GM18517 (cell line): ENCODE data around the gene PPP2R5B.

ENCODE experiments used
- ATAC-seq: cut with Tn5 transposase; IDR thresholded peaks from one replicate; pipeline ENCODE4 v1.9.1; 2021; ENCODE audit warnings: mild to moderate bottlenecking, moderate library complexity; ENCODE audit not compliant: unreplicated experiment

The PPP2R5B gene

DNA sequence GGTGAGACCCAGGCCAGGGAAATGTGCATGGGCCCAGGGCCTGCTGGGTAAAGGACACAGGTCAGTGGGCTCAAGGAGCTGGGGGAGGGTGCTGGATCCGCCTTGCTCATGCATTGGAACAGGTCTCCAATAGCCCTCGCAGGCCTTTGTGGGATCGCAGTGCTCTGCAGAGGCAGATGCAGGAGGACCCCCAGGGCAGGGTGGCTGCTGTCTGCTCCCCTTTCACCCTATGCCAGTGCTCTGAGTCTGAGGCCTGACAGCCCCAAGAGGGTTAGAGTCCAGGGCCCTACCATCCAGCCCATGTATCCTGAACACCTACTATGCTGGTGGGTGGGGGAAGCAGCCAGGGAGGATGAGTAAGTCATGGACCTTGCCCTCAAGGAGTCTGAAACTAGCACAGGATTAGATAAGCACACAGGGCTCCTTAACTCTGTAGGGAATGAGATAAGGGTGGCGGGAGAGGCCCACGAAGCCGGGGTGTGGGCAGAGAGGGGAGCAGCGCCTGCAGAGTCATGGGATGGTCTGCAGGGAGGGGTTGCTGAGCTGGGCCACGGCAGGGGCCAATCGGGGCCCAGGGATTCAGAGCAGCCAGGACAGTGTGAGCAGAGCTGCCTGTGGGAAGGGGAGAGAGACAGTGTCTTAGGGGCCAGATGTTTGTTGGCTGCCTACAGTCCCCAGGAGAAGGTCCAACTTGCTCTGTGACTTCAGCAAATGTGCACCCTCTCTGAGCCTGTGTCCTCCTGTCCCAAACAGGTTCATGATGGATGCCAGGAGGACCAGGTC, 35.6 kb upstream of the PPP2R5B start:
- no peak for ATAC-seq

DNA sequence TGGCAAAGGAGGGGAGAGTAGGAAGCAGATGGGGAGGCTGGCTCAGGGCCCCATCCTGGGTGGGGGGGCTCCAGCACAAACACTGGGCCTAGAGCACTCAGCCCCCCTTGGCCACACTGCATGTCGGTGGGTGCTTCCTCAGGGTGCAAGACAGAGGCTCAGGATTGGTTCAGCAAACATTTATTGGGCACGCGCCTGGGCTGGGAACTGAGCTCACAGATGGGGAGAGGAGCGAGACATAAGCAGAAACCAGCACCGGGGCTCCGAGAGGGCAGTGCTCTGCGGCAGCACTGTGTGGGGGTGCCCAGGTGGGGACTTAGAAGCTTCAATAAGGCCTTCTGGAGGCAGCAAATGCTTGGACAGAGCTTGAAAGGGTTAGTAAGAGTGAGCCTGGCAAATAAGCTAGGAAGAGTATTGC, 34.0 kb upstream of the PPP2R5B start:
- no peak for ATAC-seq

DNA sequence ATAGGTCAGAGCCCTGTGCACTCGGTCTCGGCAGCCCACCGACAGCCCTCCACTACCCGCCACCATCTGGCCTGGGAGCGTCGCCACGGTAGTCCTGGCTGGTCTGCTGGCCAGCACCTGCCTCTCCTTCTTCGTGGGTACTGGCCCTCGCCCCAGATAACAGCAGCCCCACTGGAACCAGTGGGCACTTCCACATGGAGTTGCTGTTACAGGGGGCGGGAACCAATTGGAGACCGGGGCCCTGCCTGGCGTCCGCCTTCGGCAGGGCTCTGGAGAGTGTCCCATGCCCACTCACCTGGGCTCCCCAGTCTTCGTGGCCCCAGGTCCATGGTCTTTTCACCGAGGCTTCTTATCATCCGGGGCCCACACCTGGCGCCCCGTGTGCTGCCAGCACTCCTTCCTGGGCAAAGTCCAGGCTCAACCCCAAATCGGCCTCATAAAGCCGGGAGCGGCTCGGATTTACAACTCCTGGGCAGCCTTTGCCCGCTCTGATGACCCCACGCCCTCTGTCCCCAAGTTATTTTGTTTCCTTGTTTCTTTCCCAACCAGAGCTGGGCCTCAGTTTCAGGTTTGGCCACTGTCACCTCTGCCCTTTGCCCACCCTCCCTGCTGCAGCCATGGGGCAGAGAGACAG, 33.2 kb upstream of the PPP2R5B start:
- no peak for ATAC-seq

DNA sequence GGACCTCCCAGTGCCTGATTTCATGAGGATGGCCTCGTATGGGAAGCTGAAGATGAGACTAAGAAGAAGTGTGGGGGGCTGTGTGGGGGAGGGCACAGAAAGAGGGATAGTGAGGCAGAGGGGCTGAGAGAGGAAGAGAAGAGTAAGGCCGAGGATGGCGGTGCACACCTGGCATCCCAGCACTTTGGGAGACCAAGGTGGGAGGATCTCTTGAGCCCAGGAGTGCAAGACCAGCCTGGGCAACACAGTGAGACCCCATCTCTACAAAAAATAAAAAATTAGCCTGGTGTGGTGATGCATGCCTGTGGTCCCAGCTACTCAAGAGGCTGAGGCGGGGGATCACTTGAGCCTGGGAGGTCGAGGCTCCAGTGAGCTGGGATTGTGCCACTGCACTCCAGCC, 32.6 kb upstream of the PPP2R5B start:
- ATAC-seq = no peak

DNA sequence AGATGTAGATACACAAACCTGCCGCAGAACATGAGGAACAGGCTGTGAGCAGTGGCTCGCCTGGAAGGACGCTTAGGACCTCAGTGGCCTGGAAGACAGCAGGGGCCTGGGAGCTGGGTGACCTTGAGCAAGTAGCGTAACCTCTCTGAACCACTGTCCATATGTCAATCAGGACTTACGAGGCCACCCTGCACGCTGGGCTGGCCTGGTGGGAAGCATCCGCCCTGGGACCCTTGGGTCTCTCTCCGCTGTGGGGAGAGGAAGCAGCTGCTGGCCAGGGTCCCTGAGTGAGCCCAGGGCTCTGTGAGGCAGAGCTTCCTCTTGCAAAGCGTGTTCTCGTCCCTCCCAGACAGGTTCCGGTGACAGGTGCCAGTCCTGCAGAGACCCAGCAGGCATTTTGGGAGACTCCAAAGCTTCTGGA, 32.1 kb upstream of the PPP2R5B start:
- ATAC-seq = no peak

DNA sequence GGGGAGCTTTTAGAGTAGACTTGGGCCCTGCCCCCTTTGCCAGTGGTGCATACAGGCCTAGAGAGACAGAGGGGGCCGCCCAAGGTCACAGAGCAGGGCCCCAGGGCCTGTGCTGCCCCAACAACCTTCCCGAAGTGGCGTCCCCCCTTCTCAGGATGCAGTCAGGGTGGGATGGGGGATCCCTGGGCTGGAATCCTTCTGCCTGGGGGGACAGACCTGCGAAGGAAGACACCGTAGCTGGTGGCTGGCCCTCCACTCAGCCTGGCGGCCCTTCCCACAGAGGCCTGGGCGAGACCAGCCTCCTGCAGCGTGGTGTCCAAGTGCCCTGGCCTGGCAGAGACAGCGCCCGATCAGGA, 31.7 kb upstream of the PPP2R5B start:
- no peak for ATAC-seq

DNA sequence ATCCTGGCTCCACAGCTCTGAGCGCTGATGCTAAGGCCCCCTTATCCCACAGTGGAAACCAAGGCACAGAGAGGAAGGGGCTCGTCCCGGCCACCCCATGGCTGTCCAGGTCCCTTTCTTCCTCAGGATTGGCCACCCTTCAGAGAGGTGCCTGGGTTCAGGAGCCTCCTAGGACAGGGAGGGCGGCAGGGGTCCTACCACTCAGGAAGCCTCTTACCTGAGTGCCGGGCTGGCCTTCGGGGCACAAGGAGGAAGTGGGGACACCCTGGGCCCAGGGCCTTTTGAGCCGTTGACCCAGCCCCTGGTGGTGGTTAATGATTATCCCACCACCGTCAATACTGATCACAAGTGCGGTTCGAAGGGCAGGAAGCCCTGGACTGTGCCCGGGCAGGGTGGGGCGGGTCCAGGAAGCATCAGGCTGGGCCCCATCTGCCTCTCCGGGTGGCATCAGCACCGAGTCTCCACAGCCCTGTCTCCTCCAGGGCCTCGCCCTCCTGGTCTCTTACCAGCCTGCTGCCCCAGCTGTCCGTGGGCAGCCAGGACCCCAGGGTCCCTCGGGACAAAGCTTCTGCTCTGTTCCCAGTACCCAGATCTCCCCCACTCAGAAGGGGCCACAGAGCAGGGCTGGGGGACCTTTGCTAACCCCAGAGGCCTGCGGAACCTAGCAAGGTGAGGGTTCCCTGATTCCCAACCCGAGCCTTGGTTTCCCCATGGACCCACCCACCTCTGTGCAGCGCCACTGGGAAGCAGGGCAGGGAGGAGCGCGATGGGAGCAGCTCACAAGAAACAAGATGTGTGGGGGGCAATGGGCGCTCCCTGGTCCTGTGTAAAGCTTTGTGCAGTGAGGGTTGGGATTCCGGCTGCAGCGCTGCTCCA, 31.1 kb upstream of the PPP2R5B start:
- ATAC-seq = no peak

DNA sequence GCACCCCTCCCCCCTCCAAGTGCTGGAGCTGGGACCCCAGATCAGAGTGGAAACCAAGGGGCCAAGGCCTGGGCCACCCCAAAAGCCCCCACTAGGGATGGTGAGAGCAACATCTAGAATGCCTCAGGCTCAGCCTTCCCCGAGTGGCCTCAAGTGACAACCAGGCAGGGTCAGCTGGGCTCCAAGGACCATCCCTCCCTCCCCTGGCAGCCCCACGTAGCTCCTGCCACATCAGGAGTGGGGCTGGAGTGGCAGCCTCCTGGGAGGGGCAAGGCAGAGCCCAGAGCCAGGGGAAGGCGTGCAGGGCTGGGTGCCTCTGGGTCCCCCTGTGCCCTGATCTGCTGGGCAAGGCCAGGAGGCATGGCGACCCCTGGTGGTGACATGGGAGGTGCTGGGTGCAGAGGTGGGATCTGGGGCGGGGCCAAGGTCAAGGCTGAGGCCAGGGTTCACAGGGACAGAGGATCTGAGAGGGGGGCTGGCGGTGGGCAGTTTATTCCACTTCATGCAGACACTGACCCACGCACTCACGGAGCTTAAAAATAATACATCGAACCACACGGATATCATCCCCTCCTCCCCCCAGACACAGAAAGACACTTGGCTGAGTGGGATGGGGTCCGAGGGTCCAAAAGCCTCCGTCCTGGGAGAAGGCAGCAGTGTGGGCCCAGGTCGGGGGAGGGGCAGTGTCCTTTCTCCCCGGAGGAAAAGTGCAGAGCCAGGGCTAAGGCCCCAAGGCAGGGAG, 30.2 kb upstream of the PPP2R5B start:
- no peak for ATAC-seq

DNA sequence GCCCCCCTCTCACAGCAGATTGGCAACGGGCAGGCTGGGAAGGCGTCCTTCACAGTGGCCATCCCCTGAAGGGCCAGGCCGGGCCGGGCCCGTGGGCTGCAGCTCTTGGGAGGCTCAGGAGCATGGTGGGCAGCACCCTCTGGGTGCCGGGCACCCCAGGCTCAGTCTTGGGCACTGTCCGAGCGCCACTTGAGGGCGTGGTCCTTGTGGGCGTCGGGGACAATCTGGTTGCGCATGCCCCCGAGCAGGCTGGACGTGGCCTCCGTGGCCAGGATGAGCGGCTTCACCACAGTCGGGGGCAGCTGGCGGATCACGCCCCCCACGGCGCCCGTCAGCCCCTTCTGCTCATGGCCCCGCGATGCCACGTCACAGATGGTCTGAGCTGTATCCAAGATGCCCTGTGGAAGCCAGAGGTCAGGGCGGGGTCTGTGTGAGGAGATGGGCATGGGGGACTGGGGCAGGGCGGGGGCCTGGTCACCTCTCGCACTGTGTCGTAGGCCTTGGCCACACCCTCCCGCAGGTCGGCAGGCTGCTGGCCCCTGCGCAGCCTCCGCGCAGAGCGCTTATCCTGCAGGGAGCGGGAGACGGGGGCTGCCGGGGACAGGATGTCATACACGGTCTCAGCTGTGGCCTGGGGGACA, 29.6 kb upstream of the PPP2R5B start:
- ATAC-seq = no peak

DNA sequence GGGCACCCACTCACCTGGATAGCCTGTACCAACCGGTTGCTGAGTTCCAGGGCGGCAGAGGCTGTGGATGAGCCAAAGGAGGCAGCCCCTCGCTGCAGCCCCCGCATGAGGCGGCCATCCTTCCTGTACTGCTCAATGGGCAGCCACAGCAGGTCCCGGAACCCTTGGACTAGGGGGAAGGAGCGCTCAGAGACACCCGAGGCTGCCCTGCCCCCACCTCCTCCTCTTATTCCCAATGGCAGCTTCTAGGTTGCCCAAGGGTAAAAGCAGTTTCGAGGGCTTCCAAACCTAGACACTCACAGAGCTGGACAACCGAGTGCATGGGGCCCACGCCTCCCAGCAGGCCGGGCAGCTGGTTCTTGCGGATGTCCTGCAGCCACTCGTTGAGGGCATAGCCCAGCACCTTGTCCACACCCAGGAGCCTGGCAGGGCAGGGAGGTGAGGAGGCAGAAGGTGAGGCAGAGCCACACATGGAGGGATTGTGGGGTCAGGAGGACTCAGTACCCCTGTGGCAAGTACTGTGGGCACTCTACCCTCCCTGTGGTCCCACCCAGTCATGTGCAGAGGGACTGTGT, 28.0 kb upstream of the PPP2R5B start:
- no peak for ATAC-seq

DNA sequence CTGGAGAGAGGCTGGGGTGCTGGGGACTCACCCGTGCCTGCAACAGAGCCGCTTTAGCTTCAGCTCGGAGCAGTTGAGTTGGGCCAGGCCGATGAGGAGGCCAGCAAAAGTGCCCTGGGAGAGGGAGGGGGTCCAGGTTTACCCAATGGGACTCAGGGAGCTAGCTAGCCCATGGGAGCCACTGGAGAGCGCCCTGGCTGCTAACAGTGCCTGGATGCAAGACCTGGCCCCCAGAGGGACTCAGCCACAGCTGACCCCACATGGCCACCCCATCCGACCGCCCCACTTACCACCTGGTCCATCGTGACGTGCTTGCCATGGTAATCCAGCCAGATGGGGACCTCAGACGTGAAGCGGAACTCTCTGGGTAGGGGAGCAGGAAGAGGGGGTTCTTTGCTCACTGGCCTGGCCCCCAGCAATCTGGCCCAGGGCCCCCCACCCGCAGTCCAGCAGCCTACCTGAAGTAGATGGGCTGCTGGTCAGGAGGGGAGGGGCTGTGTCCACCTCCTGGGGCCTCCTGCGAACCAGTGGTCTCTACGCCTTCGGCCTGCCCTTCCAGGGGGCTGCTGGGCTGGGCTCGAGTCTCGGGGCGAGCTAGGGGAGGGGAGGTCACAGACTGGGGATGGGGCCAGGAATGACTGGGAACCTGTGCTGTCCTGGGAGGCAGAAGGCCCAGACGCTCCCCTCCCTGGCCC, 27.0 kb upstream of the PPP2R5B start:
- ATAC-seq = no peak

DNA sequence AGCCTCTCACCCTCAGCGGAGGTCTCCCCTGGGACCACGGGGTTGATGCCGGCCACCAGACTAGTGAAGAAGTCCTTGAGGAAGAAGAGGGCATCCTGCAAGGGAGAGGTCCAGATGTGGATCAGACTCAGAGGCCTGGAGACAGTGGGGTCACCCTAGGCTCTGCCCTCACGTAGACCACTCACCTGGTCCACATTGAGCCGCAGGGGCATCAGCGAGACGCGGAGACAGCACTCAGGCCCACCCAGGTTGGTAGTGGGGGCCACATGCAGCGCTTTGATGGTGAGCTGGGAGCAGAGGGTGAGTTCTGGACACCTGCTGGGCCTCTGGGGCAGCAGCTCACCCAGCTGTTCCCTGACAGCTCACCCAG, 26.4 kb upstream of the PPP2R5B start:
- ATAC-seq = no peak

DNA sequence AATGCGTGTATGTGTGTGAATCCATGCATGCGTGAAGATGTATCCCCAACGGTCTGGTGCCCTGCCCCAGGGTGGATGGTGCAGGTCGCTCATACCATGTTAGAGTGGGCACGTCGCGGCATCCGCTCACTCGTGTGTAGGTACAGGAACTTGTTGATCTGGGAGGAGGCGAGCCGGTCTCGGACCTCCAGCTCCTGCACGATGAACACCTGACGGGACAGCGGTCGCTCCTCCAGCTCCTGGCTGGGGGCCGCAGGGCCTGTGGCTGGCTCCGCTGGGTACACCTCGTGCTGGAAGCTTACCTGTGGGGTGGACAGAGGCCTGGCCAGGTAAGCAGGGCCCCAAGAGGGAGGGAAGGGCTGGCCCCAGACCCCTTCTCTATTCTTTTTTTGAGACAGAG, 25.9 kb upstream of the PPP2R5B start:
- no peak for ATAC-seq

DNA sequence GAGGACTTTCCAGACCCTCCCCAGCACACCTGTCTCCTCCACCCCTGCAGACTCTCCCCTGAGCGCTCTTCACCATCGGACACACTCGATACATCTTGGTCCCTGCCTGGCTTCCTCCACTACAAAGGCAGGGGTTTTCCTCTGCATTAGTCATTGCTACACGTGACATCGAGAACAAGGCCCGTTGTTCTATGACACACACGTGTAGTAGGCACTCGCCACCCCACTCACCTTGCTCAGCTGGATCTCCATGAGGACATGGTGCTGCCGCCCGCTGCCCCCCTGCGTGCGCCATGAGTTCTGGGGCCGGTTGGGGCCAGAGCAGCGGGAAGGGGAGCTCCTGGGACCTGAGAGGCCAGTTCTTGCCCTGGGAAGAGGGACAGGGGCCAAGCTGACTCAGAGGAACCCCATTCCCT, 24.2 kb upstream of the PPP2R5B start:
- no peak for ATAC-seq

DNA sequence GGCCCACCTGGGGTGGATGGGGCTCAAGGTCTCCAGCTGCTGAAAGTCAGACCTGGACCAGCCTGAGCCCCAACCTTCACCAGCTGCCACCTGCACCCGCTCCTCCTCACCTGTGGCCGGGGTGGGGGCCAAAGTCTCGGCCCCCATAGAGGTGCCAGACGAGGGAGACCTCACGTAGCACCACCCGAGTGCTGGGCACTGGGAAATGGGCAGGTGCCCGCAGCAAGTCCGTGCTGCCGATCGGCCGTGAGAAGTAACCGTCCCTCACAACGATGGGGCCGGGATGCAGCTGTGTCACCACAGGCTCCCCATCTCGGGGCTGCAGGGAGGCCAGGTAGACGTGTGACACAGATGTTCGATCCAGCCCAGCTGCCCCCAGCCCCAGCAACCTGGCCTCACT, 23.7 kb upstream of the PPP2R5B start:
- no peak for ATAC-seq

DNA sequence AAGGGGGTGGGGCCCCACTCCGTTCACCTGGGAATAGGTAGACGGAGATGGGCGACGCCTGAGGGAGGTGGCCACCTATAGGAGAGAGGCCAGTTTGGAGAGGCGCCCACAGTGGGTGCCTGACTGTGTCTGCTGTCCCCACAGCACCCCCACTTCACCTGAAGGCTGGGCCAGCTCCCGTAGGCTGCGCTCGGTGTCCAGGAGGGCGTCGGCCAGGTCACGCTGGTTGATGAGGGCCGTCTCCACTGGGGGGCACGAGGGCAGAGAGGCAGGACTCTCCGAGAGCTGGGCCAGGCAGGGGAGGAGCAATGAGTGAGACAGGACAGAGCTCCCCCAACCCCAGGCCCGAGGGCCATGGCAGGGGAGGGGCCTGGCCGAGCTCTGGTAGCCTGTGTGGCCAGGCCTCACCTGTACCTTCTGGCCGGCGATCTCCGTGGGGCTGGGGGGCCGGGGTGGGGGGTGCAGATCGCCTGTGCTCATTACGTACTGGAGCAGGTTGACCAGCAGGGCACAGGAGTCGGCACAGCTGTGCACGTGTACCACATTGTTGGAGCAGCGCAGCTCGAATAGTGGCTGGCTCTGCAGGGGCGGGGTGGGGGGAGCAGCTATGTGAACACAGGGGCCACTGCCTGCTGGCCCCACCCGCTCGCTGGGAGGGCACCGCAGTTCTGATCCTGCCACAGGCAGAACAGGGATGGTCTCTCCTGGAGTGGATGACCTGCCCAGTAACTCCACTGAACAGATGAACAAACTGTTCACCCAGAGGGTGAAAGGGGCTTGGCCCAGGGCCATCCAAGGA, 22.2 kb upstream of the PPP2R5B start:
- ATAC-seq = no peak

DNA sequence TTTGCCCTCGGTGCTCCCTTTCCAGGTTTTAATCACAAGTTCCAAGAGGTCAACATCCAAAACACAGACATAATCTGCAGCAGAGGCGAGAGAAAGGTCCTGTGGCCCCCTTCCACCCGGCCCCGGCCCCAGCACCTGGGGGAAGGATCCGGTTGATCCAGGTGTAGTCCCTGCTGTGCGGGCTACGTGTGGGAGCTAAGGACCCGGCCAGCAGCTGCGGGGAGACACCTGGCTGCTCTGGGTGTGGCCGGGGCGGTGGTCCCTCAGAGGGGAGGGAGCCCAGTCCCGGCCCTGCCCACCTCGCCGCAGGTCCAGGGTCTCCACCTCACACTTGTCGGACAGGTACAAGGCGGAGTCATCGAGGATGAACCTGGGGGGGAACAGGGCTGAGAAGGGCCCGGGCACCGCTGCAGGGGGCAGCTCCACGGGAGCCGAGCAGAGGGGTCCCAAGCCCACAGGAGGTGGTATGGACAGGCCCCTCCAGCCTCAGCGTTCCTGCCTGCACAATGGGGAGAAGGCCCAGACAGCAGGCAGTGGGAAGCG, 21.1 kb upstream of the PPP2R5B start:
- no peak for ATAC-seq

DNA sequence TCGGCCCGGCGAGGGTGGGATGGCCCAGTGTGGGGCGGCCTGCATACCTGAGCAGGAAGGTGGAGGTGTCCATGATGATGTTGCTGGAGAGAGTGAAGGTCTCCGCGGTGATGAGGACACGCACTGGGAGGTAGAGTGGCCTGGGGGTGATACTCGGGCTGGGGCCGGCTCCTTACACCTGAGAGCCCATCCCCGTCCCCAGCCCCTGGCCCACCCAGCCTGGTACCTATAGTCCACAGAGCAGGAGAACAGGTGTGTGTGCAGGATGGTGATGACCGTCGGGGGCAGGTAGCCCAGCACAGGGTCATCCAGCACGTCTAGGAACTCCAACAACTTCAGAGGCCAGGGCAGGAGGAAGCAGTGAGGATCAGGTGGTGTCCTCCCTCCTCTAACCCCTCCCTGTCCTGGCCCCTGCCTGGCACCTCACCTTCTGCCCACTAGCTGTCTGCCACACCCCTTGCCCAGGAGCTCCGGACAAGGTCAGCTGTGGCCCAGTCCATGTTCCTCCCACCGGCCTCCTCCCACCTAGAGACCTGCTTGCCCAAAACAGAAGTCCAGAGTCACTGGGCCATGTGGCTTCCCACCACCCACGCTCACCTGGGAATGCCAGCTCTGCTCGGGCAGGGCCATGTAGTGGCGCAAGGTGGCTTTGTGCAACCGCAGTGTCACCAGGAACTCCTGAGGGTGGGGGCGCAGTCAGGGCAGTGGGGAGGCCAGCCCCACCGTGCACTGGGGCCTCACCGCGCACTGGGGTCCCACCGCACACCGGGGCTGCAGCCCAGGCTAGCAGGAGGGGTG, 18.8 kb upstream of the PPP2R5B start:
- no peak for ATAC-seq
